Measurements from ENCODE around the gene SLC24A3. TPM values are rescaled to one million over a fixed set of nuclear protein-coding genes. Genes with fewer than 3 reads are reported as not detected.

SLC24A3 gene
- total RNA-seq, 2 experiments from 2014 or later: not detected

GRCh38 chr20:19701429-19701828 lies 489.0 kb downstream of the SLC24A3 start:
- Mint-ChIP-seq H3K4me1 (ENCODE audit: low read depth) (no peaks in the 10 kb centered on the region), H3K9me3 (peaks cover 3% of the 10 kb centered on the region), H3K27me3 (ENCODE audit: low read depth) (peaks cover 4% of the 10 kb centered on the region), H3K27ac (no peak overlapping the region), H3K4me3 (no peak overlapping the region), H3K36me3 (ENCODE audit: low read depth) (no peaks in the 10 kb centered on the region)
- intact Hi-C loops (cut with micrococcal nuclease): no loop called here
- CTCF ChIA-PET: interaction anchor here (0.6 to 3.0 kb wide), 2 partner anchors 8 to 16 kb away, joined by 3 to 13 read pairs; no protein-coding TSS in a partner anchor
- no peak for DNase-seq

GRCh38 chr20:19706463-19706862 lies 494.0 kb downstream of the SLC24A3 start:
- Mint-ChIP-seq H3K27ac (no peak overlapping the region), H3K27me3 (ENCODE audit: low read depth) (peaks cover 2% of the 10 kb centered on the region), H3K9me3 (peaks cover 6% of the 10 kb centered on the region), H3K36me3 (ENCODE audit: low read depth) (no peaks in the 10 kb centered on the region), H3K4me1 (ENCODE audit: low read depth) (no peaks in the 10 kb centered on the region), H3K4me3 (no peak overlapping the region)
- no peak for DNase-seq
- intact Hi-C loops (cut with micrococcal nuclease): no loop called here
- CTCF ChIA-PET: interaction anchor here (2.6 kb wide), 1 partner anchor 13 kb away, joined by 9 read pairs; no protein-coding TSS in a partner anchor

GRCh38 chr20:19709635-19710335 lies 497.3 kb downstream of the SLC24A3 start:
- Mint-ChIP-seq H3K36me3 (ENCODE audit: low read depth) (no peaks in the 10 kb centered on the region), H3K4me1 (ENCODE audit: low read depth) (no peaks in the 10 kb centered on the region), H3K4me3 (no peak overlapping the region), H3K27ac (no peak overlapping the region), H3K9me3 (peaks cover 3% of the 10 kb centered on the region), H3K27me3 (ENCODE audit: low read depth) (peaks cover 2% of the 10 kb centered on the region)
- DNase-seq: no peak
- intact Hi-C loops (cut with micrococcal nuclease): no loop called here
- CTCF ChIA-PET: no interaction called here

- CTCF ChIA-PET: no interaction called here
- Mint-ChIP-seq H3K27ac (no peak overlapping the region), H3K36me3 (ENCODE audit: low read depth) (no peaks in the 10 kb centered on the region), H3K4me3 (no peak overlapping the region), H3K27me3 (ENCODE audit: low read depth) (peaks cover 2% of the 10 kb centered on the region), H3K4me1 (ENCODE audit: low read depth) (no peaks in the 10 kb centered on the region), H3K9me3 (peaks cover 3% of the 10 kb centered on the region)
- DNase-seq: no peak
- intact Hi-C loops (cut with micrococcal nuclease): no loop called here
These were observed 498.1 kb downstream of the SLC24A3 start for GRCh38 chr20:19710336-19711120.

- intact Hi-C loops (cut with micrococcal nuclease): no loop called here
- CTCF ChIA-PET: no interaction called here
- no peak for DNase-seq
- Mint-ChIP-seq H3K27ac (no peak overlapping the region), H3K36me3 (ENCODE audit: low read depth) (no peaks in the 10 kb centered on the region), H3K4me3 (no peak overlapping the region), H3K9me3 (peaks cover 5% of the 10 kb centered on the region), H3K27me3 (ENCODE audit: low read depth) (peaks cover 2% of the 10 kb centered on the region), H3K4me1 (ENCODE audit: low read depth) (no peaks in the 10 kb centered on the region)
These were observed 498.7 kb downstream of the SLC24A3 start for GRCh38 chr20:19711126-19711525.

- Mint-ChIP-seq H3K4me1 (ENCODE audit: low read depth) (no peaks in the 10 kb centered on the region), H3K36me3 (ENCODE audit: low read depth) (no peaks in the 10 kb centered on the region), H3K27me3 (ENCODE audit: low read depth) (peaks cover 2% of the 10 kb centered on the region), H3K27ac (no peak overlapping the region), H3K4me3 (no peak overlapping the region), H3K9me3 (peaks cover 8% of the 10 kb centered on the region)
- no peak for DNase-seq
- intact Hi-C loops (cut with micrococcal nuclease): no loop called here
- CTCF ChIA-PET: no interaction called here
These were observed 500.3 kb downstream of the SLC24A3 start for GRCh38 chr20:19712721-19713260.

- Mint-ChIP-seq H3K4me1 (ENCODE audit: low read depth) (no peaks in the 10 kb centered on the region), H3K27me3 (ENCODE audit: low read depth) (peaks cover 2% of the 10 kb centered on the region), H3K36me3 (ENCODE audit: low read depth) (no peaks in the 10 kb centered on the region), H3K27ac (no peak overlapping the region), H3K4me3 (no peak overlapping the region), H3K9me3 (peaks cover 8% of the 10 kb centered on the region)
- DNase-seq: no peak
- intact Hi-C loops (cut with micrococcal nuclease): no loop called here
- CTCF ChIA-PET: interaction anchor here (0.7 kb wide), 1 partner anchor 52 kb away, joined by 3 read pairs; no protein-coding TSS in a partner anchor
These were observed 501.6 kb downstream of the SLC24A3 start for GRCh38 chr20:19713822-19714578.

- CTCF ChIA-PET: no interaction called here
- no peak overlapping the region for H3K27ac Mint-ChIP-seq
- H3K4me1 Mint-ChIP-seq (ENCODE audit: low read depth): no peaks in the 10 kb centered on the region
- H3K27me3 Mint-ChIP-seq (ENCODE audit: low read depth): peaks cover 2% of the 10 kb centered on the region
- H3K4me3 Mint-ChIP-seq: no peak overlapping the region
- intact Hi-C loops (cut with micrococcal nuclease): no loop called here
- no peak for DNase-seq
- H3K9me3 Mint-ChIP-seq: peaks cover 8% of the 10 kb centered on the region
- no peaks in the 10 kb centered on the region for H3K36me3 Mint-ChIP-seq (ENCODE audit: low read depth)
These were observed 502.1 kb downstream of the SLC24A3 start for GRCh38 chr20:19714579-19714840.

- no peak for DNase-seq
- Mint-ChIP-seq H3K4me3 (no peak overlapping the region), H3K4me1 (ENCODE audit: low read depth) (no peaks in the 10 kb centered on the region), H3K27me3 (ENCODE audit: low read depth) (peaks cover 2% of the 10 kb centered on the region), H3K27ac (no peak overlapping the region), H3K9me3 (peaks cover 7% of the 10 kb centered on the region), H3K36me3 (ENCODE audit: low read depth) (no peaks in the 10 kb centered on the region)
- intact Hi-C loops (cut with micrococcal nuclease): no loop called here
- CTCF ChIA-PET: no interaction called here
These were observed 503.5 kb downstream of the SLC24A3 start for GRCh38 chr20:19715986-19716385.

GRCh38 chr20:19718880-19719279 lies 506.4 kb downstream of the SLC24A3 start:
- H3K4me1 Mint-ChIP-seq (ENCODE audit: low read depth): no peaks in the 10 kb centered on the region
- DNase-seq: no peak
- no peak overlapping the region for H3K4me3 Mint-ChIP-seq
- intact Hi-C loops (cut with micrococcal nuclease): no loop called here
- CTCF ChIA-PET: interaction anchor here (0.5 to 1.5 kb wide), 2 partner anchors 26 to 286 kb away, joined by 3 to 6 read pairs; no protein-coding TSS in a partner anchor
- peaks cover 5% of the 10 kb centered on the region for H3K9me3 Mint-ChIP-seq
- no peaks in the 10 kb centered on the region for H3K27me3 Mint-ChIP-seq (ENCODE audit: low read depth)
- H3K27ac Mint-ChIP-seq: no peak overlapping the region
- no peaks in the 10 kb centered on the region for H3K36me3 Mint-ChIP-seq (ENCODE audit: low read depth)

GRCh38 chr20:19720991-19721390 lies 508.5 kb downstream of the SLC24A3 start:
- H3K4me1 Mint-ChIP-seq (ENCODE audit: low read depth): no peaks in the 10 kb centered on the region
- H3K27me3 Mint-ChIP-seq (ENCODE audit: low read depth): no peaks in the 10 kb centered on the region

GRCh38 chr20:19723051-19723450 lies 510.6 kb downstream of the SLC24A3 start:
- H3K27me3 Mint-ChIP-seq (ENCODE audit: low read depth): no peaks in the 10 kb centered on the region
- no peaks in the 10 kb centered on the region for H3K4me1 Mint-ChIP-seq (ENCODE audit: low read depth)
- DNase-seq: no peak
- no peak overlapping the region for H3K4me3 Mint-ChIP-seq
- H3K9me3 Mint-ChIP-seq: no peaks in the 10 kb centered on the region
- no peak overlapping the region for H3K27ac Mint-ChIP-seq
- no peaks in the 10 kb centered on the region for H3K36me3 Mint-ChIP-seq (ENCODE audit: low read depth)
- CTCF ChIA-PET: interaction anchor here (1.0 kb wide), 1 partner anchor 30 kb away, joined by 3 read pairs; no protein-coding TSS in a partner anchor
- intact Hi-C loops (cut with micrococcal nuclease): no loop called here

More at GRCh38 chr20:19720991-19721390, 508.5 kb downstream of the SLC24A3 start:
- no peak for DNase-seq
- H3K4me3 Mint-ChIP-seq: no peak overlapping the region
- H3K27ac Mint-ChIP-seq: no peak overlapping the region
- no peaks in the 10 kb centered on the region for H3K36me3 Mint-ChIP-seq (ENCODE audit: low read depth)
- intact Hi-C loops (cut with micrococcal nuclease): no loop called here
- peaks cover 3% of the 10 kb centered on the region for H3K9me3 Mint-ChIP-seq
- CTCF ChIA-PET: no interaction called here

Measured in activated naive CD4-positive, alpha-beta T cell treated with anti-CD3 and anti-CD28 coated beads for 36 hours (primary cell).